Mesothelial cell of epicardium (in vitro differentiated cells): ENCODE data around the gene DENND1A. TPM values are rescaled to one million over a fixed set of nuclear protein-coding genes. Genes with fewer than 3 reads are reported as not detected.

Source experiments
- DNase-seq, 2 experiments: peaks; one replicate each; pipeline ENCODE4 v3.0.0; 2021; ENCODE audit warnings: low spot score in 2 of 2; ENCODE audit not compliant: unreplicated experiment in 2 of 2
- H3K27ac Mint-ChIP-seq: 2 replicates; pipeline ENCODE4 v1.8.0; 2021; ENCODE audit warnings: mixed read lengths
- H3K27me3 Mint-ChIP-seq: 2 replicates; pipeline ENCODE4 v1.8.0; 2021; ENCODE audit warnings: low read depth, mixed read lengths
- H3K36me3 Mint-ChIP-seq: 2 replicates; pipeline ENCODE4 v1.8.0; 2021; ENCODE audit warnings: mixed read lengths
- H3K4me1 Mint-ChIP-seq: 2 replicates; pipeline ENCODE4 v1.8.0; 2021; ENCODE audit warnings: mixed read lengths
- H3K4me3 Mint-ChIP-seq: 2 replicates; pipeline ENCODE4 v1.8.0; 2021; ENCODE audit warnings: mild to moderate bottlenecking, moderate library complexity, mixed read lengths
- H3K9me3 Mint-ChIP-seq: 2 replicates; pipeline ENCODE4 v1.8.0; 2021; ENCODE audit warnings: mixed read lengths
- CTCF ChIP-seq: fragments of 200-600 bp; sonication (generic); IDR thresholded peaks from one replicate; pipeline ENCODE4 v1.5.0; 2021; ENCODE audit warnings: antibody characterized with exemption; ENCODE audit not compliant: unreplicated experiment
- total RNA-seq: library from RNA; stranded (reverse); gene quantifications from 3 replicates; pipeline ENCODE4 v1.2.1, GENCODE V29; 2021

The DENND1A gene
- total RNA-seq, 1 donor from 2014 or later = 23.4 TPM

GRCh38 chr9:123395276-123395688 is 534.6 kb downstream of the DENND1A start:
- DNase-seq = no peak
- H3K9me3 Mint-ChIP-seq = no peaks in the 10 kb centered on the region
- no peak overlapping the region for H3K4me3 Mint-ChIP-seq
- H3K4me1 Mint-ChIP-seq = peaks cover 2% of the 10 kb centered on the region
- H3K27me3 Mint-ChIP-seq = no peaks in the 10 kb centered on the region
- peaks cover 6% of the 10 kb centered on the region for H3K36me3 Mint-ChIP-seq
- TF ChIP-seq CTCF = no peak
- no peak overlapping the region for H3K27ac Mint-ChIP-seq

GRCh38 chr9:123394291-123395235 is 535.4 kb downstream of the DENND1A start:
- Mint-ChIP-seq H3K27ac (no peak overlapping the region), H3K36me3 (peaks cover 1% of the 10 kb centered on the region), H3K4me1 (peaks cover 2% of the 10 kb centered on the region), H3K27me3 (no peaks in the 10 kb centered on the region), H3K4me3 (no peak overlapping the region), H3K9me3 (no peaks in the 10 kb centered on the region)
- DNase-seq = no peak
- TF ChIP-seq CTCF = no peak

GRCh38 chr9:123392802-123393201 is 537.1 kb downstream of the DENND1A start:
- Mint-ChIP-seq H3K36me3 (peaks cover 1% of the 10 kb centered on the region), H3K27ac (no peak overlapping the region), H3K4me3 (no peak overlapping the region), H3K4me1 (peaks cover 2% of the 10 kb centered on the region), H3K9me3 (no peaks in the 10 kb centered on the region), H3K27me3 (no peaks in the 10 kb centered on the region)
- DNase-seq = no peak
- no peak for TF ChIP-seq CTCF

GRCh38 chr9:123391946-123392345 is 538.0 kb downstream of the DENND1A start:
- Mint-ChIP-seq H3K36me3 (peaks cover 1% of the 10 kb centered on the region), H3K4me1 (peaks cover 2% of the 10 kb centered on the region), H3K27ac (no peak overlapping the region), H3K27me3 (no peaks in the 10 kb centered on the region), H3K9me3 (no peaks in the 10 kb centered on the region), H3K4me3 (no peak overlapping the region)
- TF ChIP-seq CTCF = no peak
- no peak for DNase-seq

GRCh38 chr9:123391233-123391632 is 538.7 kb downstream of the DENND1A start:
- no peak overlapping the region for H3K4me3 Mint-ChIP-seq
- TF ChIP-seq CTCF = no peak
- H3K27ac Mint-ChIP-seq = no peak overlapping the region
- peaks cover 2% of the 10 kb centered on the region for H3K4me1 Mint-ChIP-seq
- peaks cover 1% of the 10 kb centered on the region for H3K36me3 Mint-ChIP-seq
- H3K9me3 Mint-ChIP-seq = no peaks in the 10 kb centered on the region
- no peaks in the 10 kb centered on the region for H3K27me3 Mint-ChIP-seq
- DNase-seq = no peak
